SU-DHL-6 (cell line): Measurements from ENCODE around the gene RHOG.

Source experiments
- H2AFZ ChIP-seq: fragments of 200-600 bp; sonication (generic); 2 replicates; pipeline ENCODE4 v1.6.1; 2014; ENCODE audit warnings: low read depth, mild to moderate bottlenecking, moderate library complexity, mixed read lengths, antibody characterized with exemption, low read length; ENCODE audit not compliant: severe bottlenecking
- H3F3A ChIP-seq: fragments of 200-600 bp; shearing (Covaris generic); 2 replicates; pipeline ENCODE4 v1.6.0; 2016; ENCODE audit warnings: antibody characterized with exemption, mild to moderate bottlenecking; ENCODE audit not compliant: insufficient read depth
- H3K27ac ChIP-seq: fragments of 200-600 bp; sonication (generic); 2 replicates; pipeline ENCODE4 v1.5.1; 2016; ENCODE audit warnings: low read depth, mild to moderate bottlenecking, low read length, moderate library complexity, mixed read lengths
- H3K27me3 ChIP-seq: fragments of 200-600 bp; sonication (generic), shearing (Covaris generic); 2 replicates; pipeline ENCODE4 v1.6.0; 2014; ENCODE audit warnings: mild to moderate bottlenecking, low read length
- H3K36me3 ChIP-seq: fragments of 200-600 bp; sonication (generic); 2 replicates; pipeline ENCODE4 v1.6.1; 2014; ENCODE audit warnings: mild to moderate bottlenecking, low read length, mixed read lengths
- H3K4me2 ChIP-seq: fragments of 300-600, 200-600 bp; shearing (Covaris generic), sonication (generic); 2 replicates; pipeline ENCODE4 v1.6.0; 2014; ENCODE audit warnings: low read length, low read depth, mild to moderate bottlenecking; ENCODE audit not compliant: poor library complexity, severe bottlenecking
- H3K4me3 ChIP-seq: fragments of 200-600 bp; sonication (generic); 2 replicates; pipeline ENCODE4 v1.5.1; 2014; ENCODE audit warnings: antibody characterized with exemption, low read length, mild to moderate bottlenecking, mixed read lengths; ENCODE audit not compliant: insufficient read depth, poor library complexity, severe bottlenecking
- H3K79me2 ChIP-seq: fragments of 200-600 bp; sonication (generic); 2 replicates; pipeline ENCODE4 v1.6.1; 2014; ENCODE audit warnings: mild to moderate bottlenecking, low read length, moderate library complexity; ENCODE audit not compliant: insufficient read depth
- H3K9ac ChIP-seq: fragments of 200-600 bp; sonication (generic); 2 replicates; pipeline ENCODE4 v1.7.0; 2014; ENCODE audit warnings: mild to moderate bottlenecking, low read length
- H3K9me2 ChIP-seq: fragments of 200-600 bp; sonication (generic); replicated peaks from 2 replicates; pipeline ENCODE4 v1.6.1; 2014; ENCODE audit warnings: low read length; ENCODE audit not compliant: insufficient read depth
- H3K9me3 ChIP-seq: fragments of 200-600 bp; sonication (generic); 2 replicates; pipeline ENCODE4 v1.6.1; 2014; ENCODE audit warnings: low read length, mixed read lengths; ENCODE audit not compliant: insufficient read depth
- H4K20me1 ChIP-seq: fragments of 200-600 bp; sonication (generic); 2 replicates; pipeline ENCODE4 v1.6.1; 2014; ENCODE audit warnings: low read depth, mild to moderate bottlenecking, antibody characterized with exemption, low read length, moderate library complexity, mixed read lengths
- CTCF ChIP-seq: fragments of 200-600 bp; sonication (generic); IDR thresholded peaks from one replicate; pipeline ENCODE4 v1.5.1; 2017; ENCODE audit warnings: antibody characterized with exemption, mild to moderate bottlenecking, low read length, moderate library complexity; ENCODE audit not compliant: insufficient read depth, poor library complexity, severe bottlenecking
- EZH2phosphoT487 ChIP-seq: fragments of 200-600 bp; sonication (generic), shearing (Covaris generic); conservative IDR thresholded peaks from 2 replicates; pipeline ENCODE4 v1.6.1; 2018; ENCODE audit warnings: mild to moderate bottlenecking, antibody characterized with exemption, low read length, moderate library complexity, mixed read lengths

Gene RHOG

GRCh38 chr11:3886985-3887384 is 46.2 kb upstream of the RHOG start:
- Histone ChIP-seq H4K20me1 (no peaks in the 10 kb centered on the region; the same call in 1 of the 2 replicates), H3K4me2 (no peak overlapping the region), H3F3A (no peaks in the 10 kb centered on the region), H3K27me3 (no peaks in the 10 kb centered on the region), H3K9me3 (no peaks in the 10 kb centered on the region), H3K9me2 (no peaks in the 10 kb centered on the region), H2AFZ (no peak overlapping the region), H3K4me3 (no peak overlapping the region), H3K79me2 (peaks cover 10% of the 10 kb centered on the region; the same call in 1 of the 2 replicates), H3K27ac (no peak overlapping the region), H3K36me3 (no peaks in the 10 kb centered on the region), H3K9ac (no peak overlapping the region)
- TF ChIP-seq EZH2phosphoT487, result no peak
- TF ChIP-seq CTCF, result no peak

- Histone ChIP-seq H3K9ac (no peak overlapping the region), H3K4me2 (no peak overlapping the region), H3K79me2 (peaks cover 10% of the 10 kb centered on the region; the same call in 1 of the 2 replicates), H3K4me3 (no peak overlapping the region), H2AFZ (no peak overlapping the region), H3K9me3 (no peaks in the 10 kb centered on the region), H3K36me3 (no peaks in the 10 kb centered on the region), H3K9me2 (no peaks in the 10 kb centered on the region), H3F3A (no peaks in the 10 kb centered on the region), H4K20me1 (no peaks in the 10 kb centered on the region; the same call in 1 of the 2 replicates), H3K27ac (no peak overlapping the region), H3K27me3 (no peaks in the 10 kb centered on the region)
- TF ChIP-seq EZH2phosphoT487, result no peak
- no peak for TF ChIP-seq CTCF
Measured at GRCh38 chr11:3885855-3886254, 45.1 kb upstream of the RHOG start.

- Histone ChIP-seq H3K79me2 (peaks cover 14% of the 10 kb centered on the region), H3K27ac (no peak overlapping the region)
- no peak for TF ChIP-seq EZH2phosphoT487
- no peak for TF ChIP-seq CTCF
Measured at GRCh38 chr11:3882655-3883054, 41.9 kb upstream of the RHOG start.

GRCh38 chr11:3880724-3881123 is 40.0 kb upstream of the RHOG start:
- H3F3A ChIP-seq, result no peaks in the 10 kb centered on the region
- peaks cover 14% of the 10 kb centered on the region for H3K79me2 ChIP-seq
- no peaks in the 10 kb centered on the region for H3K27me3 ChIP-seq
- no peaks in the 10 kb centered on the region for H3K36me3 ChIP-seq
- TF ChIP-seq EZH2phosphoT487 (no peak), CTCF (no peak)
- peaks cover 1% of the 10 kb centered on the region; the same call in 1 of the 2 replicates for H4K20me1 ChIP-seq
- no peaks in the 10 kb centered on the region for H3K9me2 ChIP-seq
- no peak overlapping the region for H2AFZ ChIP-seq
- H3K9ac ChIP-seq, result no peak overlapping the region
- H3K4me3 ChIP-seq, result no peak overlapping the region
- H3K27ac ChIP-seq, result no peak overlapping the region
- no peaks in the 10 kb centered on the region for H3K9me3 ChIP-seq
- no peak overlapping the region for H3K4me2 ChIP-seq

More at GRCh38 chr11:3882655-3883054, 41.9 kb upstream of the RHOG start:
- H2AFZ ChIP-seq, result no peak overlapping the region
- no peaks in the 10 kb centered on the region for H3K9me2 ChIP-seq
- H3K36me3 ChIP-seq, result no peaks in the 10 kb centered on the region
- H3K27me3 ChIP-seq, result no peaks in the 10 kb centered on the region
- H3K9ac ChIP-seq, result no peak overlapping the region
- H3K4me2 ChIP-seq, result no peak overlapping the region
- no peaks in the 10 kb centered on the region for H3K9me3 ChIP-seq
- no peaks in the 10 kb centered on the region for H4K20me1 ChIP-seq
- H3K4me3 ChIP-seq, result no peak overlapping the region
- H3F3A ChIP-seq, result no peaks in the 10 kb centered on the region
